Panc1 (cell line): Measurements from ENCODE around the gene HNRNPR. TPM values are rescaled to one million over a fixed set of nuclear protein-coding genes. Genes with fewer than 3 reads are reported as not detected.

Source experiments
- ATAC-seq: fragments of 200-7000 bp; cut with Tn5 transposase; 2 replicates; pipeline ENCODE4 v1.9.1; 2020; ENCODE audit warnings: mild to moderate bottlenecking, moderate library complexity
- BruUV-seq: library from RNA; stranded (reverse); fragments of 400-500 nt; replicated peaks from 2 replicates; lab custom pipeline; 2021; lab: Mats Ljungman, UMichigan
- CTCF ChIA-PET: fragments of 300-600 bp; sonication (Branson Sonifier 250); formaldehyde crosslinking; loops from one replicate; lab custom pipeline; 2022; ENCODE audit warnings: antibody characterized with exemption; lab: Charles Lee
- POLR2A ChIA-PET: fragments of 300-600 bp; sonication (Branson Sonifier 250); formaldehyde crosslinking; loops from one replicate; lab custom pipeline; 2022; ENCODE audit warnings: antibody characterized with exemption; lab: Charles Lee
- DNase-seq: peaks from one replicate; pipeline ENCODE4 v3.0.0-alpha.2; 2010; ENCODE audit warnings: low read depth, low spot score
- H3K27ac ChIP-seq: 2 replicates; pipeline ENCODE4 v1.5.1; 2011; ENCODE audit warnings: mild to moderate bottlenecking, low read length, inconsistent platforms
- H3K27me3 ChIP-seq: fragments of 200-500 bp; sonication (Bioruptor generic); 2 replicates; pipeline ENCODE4 v1.6.0; 2014; ENCODE audit warnings: low read length, inconsistent platforms; ENCODE audit not compliant: control insufficient read depth, insufficient read depth
- H3K36me3 ChIP-seq: fragments of 200-500 bp; sonication (Bioruptor generic); 2 replicates; pipeline ENCODE4 v1.5.1; 2014; ENCODE audit warnings: inconsistent platforms, mild to moderate bottlenecking, low read length, moderate library complexity; ENCODE audit not compliant: control insufficient read depth, insufficient read depth
- H3K4me1 ChIP-seq: 2 replicates; pipeline ENCODE4 v1.5.1; 2011; ENCODE audit warnings: inconsistent platforms, mild to moderate bottlenecking, low read length, moderate library complexity; ENCODE audit not compliant: control insufficient read depth, insufficient read depth
- H3K4me3 ChIP-seq, 2 experiments: 2 replicates each; pipeline ENCODE4 v1.5.1; 2011 to 2012; ENCODE audit warnings: low read depth in 2 of 2, low read length in 2 of 2, mild to moderate bottlenecking in 2 of 2, inconsistent platforms in 1 of 2, moderate library complexity in 1 of 2
- H3K9me3 ChIP-seq: fragments of 200-500 bp; sonication (Bioruptor generic); 2 replicates; pipeline ENCODE4 v1.5.1; 2014; ENCODE audit warnings: low read depth, mild to moderate bottlenecking, inconsistent platforms, low read length, moderate library complexity; ENCODE audit not compliant: control insufficient read depth, insufficient read depth
- CTCF ChIP-seq: fragments of 450-650 bp; IDR thresholded peaks from 2 replicates; pipeline ENCODE4 v1.5.1; 2017; ENCODE audit warnings: mild to moderate bottlenecking
- POLR2AphosphoS5 ChIP-seq: IDR thresholded peaks from 2 replicates; pipeline ENCODE4 v1.6.1; 2012; ENCODE audit warnings: mild to moderate bottlenecking, low read depth, low read length, moderate library complexity
- REST ChIP-seq, 2 experiments: IDR thresholded peaks; 2 replicates each; pipeline ENCODE4 v1.6.1; 2011 to 2012; ENCODE audit warnings: low read depth in 2 of 2, control low read depth in 1 of 2, low read length in 1 of 2, mild to moderate bottlenecking in 1 of 2, moderate library complexity in 1 of 2; ENCODE audit not compliant: insufficient read depth in 1 of 2
- SIN3A ChIP-seq: IDR thresholded peaks from 2 replicates; pipeline ENCODE4 v1.6.1; 2012; ENCODE audit warnings: low read depth, mild to moderate bottlenecking, low read length, moderate library complexity, borderline replicate concordance; ENCODE audit not compliant: insufficient read depth
- TCF7L2 ChIP-seq: IDR thresholded peaks from 2 replicates; pipeline ENCODE4 v1.6.1; 2011; ENCODE audit warnings: mild to moderate bottlenecking, low read depth, low read length, inconsistent platforms
- in situ Hi-C: cut with HindIII; loops from 2 replicates; pipeline ENCODE4 v1.10.0; 2016; ENCODE audit warnings: low sequenced_read_pairs, low pct_unique_long_range_greater_than_20kb
- intact Hi-C: fragments of 100-400 bp; cut with micrococcal nuclease; formaldehyde crosslinking; loops from one replicate; pipeline ENCODE4 v1.10.0; 2022; ENCODE audit not compliant: unreplicated experiment
- total RNA-seq: library from RNA; stranded (reverse); gene quantifications from one replicate; pipeline ENCODE4 v1.2.1, GENCODE V29; 2021; ENCODE audit not compliant: unreplicated experiment

HNRNPR gene
- total RNA-seq, 1 experiment from 2014 or later = 173 TPM

- no peak for DNase-seq
- Histone ChIP-seq H3K36me3 (no peaks in the 10 kb centered on the region), H3K27me3 (no peaks in the 10 kb centered on the region), H3K9me3 (no peaks in the 10 kb centered on the region), H3K4me3 (no peak overlapping the region), H3K4me1 (peaks cover 7% of the 10 kb centered on the region), H3K27ac (no peak overlapping the region)
- TF ChIP-seq POLR2AphosphoS5 (no peak), REST (IDR thresholded peaks at IDR 0.05; ENCODE audit: insufficient read depth in 1 of 2, low read depth in 2 of 2, low read length in 1 of 2) (no peak), CTCF (no peak), SIN3A (no peak), TCF7L2 (no peak)
- in situ Hi-C loops = no loop called here
- ChIA-PET POLR2A (no interaction called here), CTCF (no interaction called here)
- BruUV-seq = no TSS peak
- intact Hi-C loops = no loop called here
- ATAC-seq = no peak
Measured at GRCh38 chr1:23384312-23385058, 40.4 kb upstream of the HNRNPR start.

- no peak for ATAC-seq
- no peak overlapping the region for H3K4me3 ChIP-seq
- in situ Hi-C loops = no loop called here
- H3K36me3 ChIP-seq = no peaks in the 10 kb centered on the region
- ChIA-PET POLR2A (no interaction called here), CTCF (no interaction called here)
- no peak overlapping the region for H3K27ac ChIP-seq
- H3K4me1 ChIP-seq = peaks cover 7% of the 10 kb centered on the region
- intact Hi-C loops = no loop called here
- BruUV-seq = no TSS peak
- no peak for DNase-seq
- H3K27me3 ChIP-seq = no peaks in the 10 kb centered on the region
- TF ChIP-seq SIN3A (no peak), CTCF (no peak), POLR2AphosphoS5 (no peak), TCF7L2 (no peak), REST (IDR thresholded peaks at IDR 0.05; ENCODE audit: insufficient read depth in 1 of 2, low read depth in 2 of 2, low read length in 1 of 2) (no peak)
- no peaks in the 10 kb centered on the region for H3K9me3 ChIP-seq
Measured at GRCh38 chr1:23383577-23384311, 39.7 kb upstream of the HNRNPR start.
